NCI-H1417 (cell line): ENCODE measurements around the gene KLHL29.

Experiments
- DNase-seq, 3 experiments: peaks; one replicate each; lab custom pipeline; 2025; lab: John Stamatoyannopoulos, UW

Gene KLHL29

GRCh38 chr2:23397478-23397877 is 12.5 kb downstream of the KLHL29 start:
- DNase-seq = peak in 1 of 3 experiments; percentile 31

GRCh38 chr2:23399674-23400261 is 14.8 kb downstream of the KLHL29 start:
- peak in 1 of 3 experiments; percentile 22 for DNase-seq

GRCh38 chr2:23400703-23401102 is 15.7 kb downstream of the KLHL29 start:
- DNase-seq = no peak

- DNase-seq = no peak
These were observed 16.6 kb downstream of the KLHL29 start for GRCh38 chr2:23401427-23402204.

DNA sequence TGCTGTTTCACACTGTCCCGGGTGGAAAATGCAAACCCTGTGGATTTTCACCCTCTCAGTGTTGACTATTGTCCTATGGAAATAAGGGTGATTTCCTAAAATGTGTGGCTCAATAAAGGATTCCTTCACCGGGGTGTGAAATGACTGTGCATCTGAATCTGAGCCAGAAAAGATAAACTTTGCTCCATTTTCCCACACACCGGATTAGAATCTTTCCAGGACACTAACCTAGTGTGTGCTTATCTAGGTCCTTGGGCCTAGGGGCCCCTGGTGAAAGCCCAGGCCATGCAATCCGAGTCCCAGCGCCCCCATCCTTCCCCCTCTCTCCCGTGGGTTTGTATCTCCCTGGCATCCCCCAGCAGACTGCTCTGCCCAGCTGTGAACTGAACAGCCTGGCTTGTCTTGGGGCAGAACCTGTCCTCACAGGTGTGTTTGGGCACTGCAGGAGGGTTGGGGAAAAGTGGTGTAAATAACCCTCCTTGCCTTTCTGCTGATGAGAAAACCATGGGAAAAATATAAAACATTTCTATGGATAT is 17.3 kb downstream of the KLHL29 start:
- peak in 1 of 3 experiments; percentile 8 for DNase-seq

- DNase-seq = peak; percentile 28 to 93 (median 69)
These were observed 19.4 kb downstream of the KLHL29 start for GRCh38 chr2:23404426-23404825.

GRCh38 chr2:23409248-23409647 is 24.3 kb downstream of the KLHL29 start:
- DNase-seq = no peak

GRCh38 chr2:23410596-23410995 is 25.6 kb downstream of the KLHL29 start:
- no peak for DNase-seq

- no peak for DNase-seq
These were observed 26.9 kb downstream of the KLHL29 start for GRCh38 chr2:23411752-23412431.

GRCh38 chr2:23412556-23413155 is 27.7 kb downstream of the KLHL29 start:
- DNase-seq = no peak

GRCh38 chr2:23413641-23414040 is 28.7 kb downstream of the KLHL29 start:
- no peak for DNase-seq

DNA sequence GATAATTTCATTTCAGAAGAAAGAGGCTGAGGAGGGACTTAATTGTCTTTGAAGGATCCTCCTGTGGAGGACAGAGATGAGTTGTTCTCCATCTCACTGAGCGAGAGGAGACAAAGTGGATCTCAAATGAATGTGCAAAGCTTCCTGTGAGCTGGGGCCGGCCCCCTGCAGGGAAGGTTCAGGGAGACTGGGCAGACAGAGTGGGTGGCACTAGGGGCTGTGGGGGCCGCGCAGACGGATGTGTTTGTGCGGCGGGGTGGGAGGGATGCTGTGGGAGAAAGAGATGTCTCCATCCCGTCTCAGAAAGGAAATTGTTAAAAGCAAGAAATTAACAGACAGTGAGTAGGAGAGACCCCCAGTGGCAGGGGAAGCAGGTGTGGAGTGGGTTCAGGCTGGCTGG is 29.1 kb downstream of the KLHL29 start:
- DNase-seq = no peak

- no peak for DNase-seq
These were observed 29.9 kb downstream of the KLHL29 start for GRCh38 chr2:23414871-23415270.

DNA sequence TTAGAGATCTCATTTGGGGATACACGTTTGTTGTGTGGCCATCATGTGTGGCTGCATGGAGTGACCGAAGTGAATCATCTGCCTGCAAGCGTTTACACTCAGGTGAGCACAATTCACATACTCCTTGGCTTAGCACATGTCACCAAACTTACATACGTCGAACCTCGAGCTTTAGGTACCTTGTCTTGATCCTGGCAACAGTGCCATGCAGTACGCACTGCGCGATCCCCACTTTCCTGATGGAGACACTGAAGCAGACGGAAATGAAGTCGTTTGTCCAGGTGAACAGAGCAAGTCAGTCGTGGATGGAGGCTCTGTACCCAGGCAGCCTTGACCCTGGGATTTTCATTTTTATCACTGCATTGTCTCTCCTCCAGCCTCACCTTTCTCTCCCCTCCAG is 32.3 kb downstream of the KLHL29 start:
- no peak for DNase-seq

DNA sequence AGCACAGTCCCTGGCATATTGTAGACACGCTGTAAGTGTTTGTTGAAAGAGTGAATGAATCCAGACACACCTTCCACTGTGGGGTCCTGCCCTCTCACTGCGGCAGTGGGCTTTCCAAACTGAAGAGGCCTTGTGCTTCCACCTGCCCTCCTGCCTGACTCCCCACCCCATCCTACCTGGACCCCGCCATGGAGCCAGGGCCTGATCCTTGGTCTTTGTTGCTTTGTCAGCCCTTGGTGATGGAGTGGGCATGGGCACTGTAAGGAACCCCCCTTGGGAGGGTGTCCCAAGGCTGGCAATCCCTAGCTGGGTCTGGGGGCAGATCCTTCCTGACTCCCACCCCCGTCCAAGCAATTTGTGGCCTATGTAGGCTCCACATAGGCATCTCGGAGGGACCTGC is 33.1 kb downstream of the KLHL29 start:
- no peak for DNase-seq

GRCh38 chr2:23418461-23418911 is 33.5 kb downstream of the KLHL29 start:
- no peak for DNase-seq

DNA sequence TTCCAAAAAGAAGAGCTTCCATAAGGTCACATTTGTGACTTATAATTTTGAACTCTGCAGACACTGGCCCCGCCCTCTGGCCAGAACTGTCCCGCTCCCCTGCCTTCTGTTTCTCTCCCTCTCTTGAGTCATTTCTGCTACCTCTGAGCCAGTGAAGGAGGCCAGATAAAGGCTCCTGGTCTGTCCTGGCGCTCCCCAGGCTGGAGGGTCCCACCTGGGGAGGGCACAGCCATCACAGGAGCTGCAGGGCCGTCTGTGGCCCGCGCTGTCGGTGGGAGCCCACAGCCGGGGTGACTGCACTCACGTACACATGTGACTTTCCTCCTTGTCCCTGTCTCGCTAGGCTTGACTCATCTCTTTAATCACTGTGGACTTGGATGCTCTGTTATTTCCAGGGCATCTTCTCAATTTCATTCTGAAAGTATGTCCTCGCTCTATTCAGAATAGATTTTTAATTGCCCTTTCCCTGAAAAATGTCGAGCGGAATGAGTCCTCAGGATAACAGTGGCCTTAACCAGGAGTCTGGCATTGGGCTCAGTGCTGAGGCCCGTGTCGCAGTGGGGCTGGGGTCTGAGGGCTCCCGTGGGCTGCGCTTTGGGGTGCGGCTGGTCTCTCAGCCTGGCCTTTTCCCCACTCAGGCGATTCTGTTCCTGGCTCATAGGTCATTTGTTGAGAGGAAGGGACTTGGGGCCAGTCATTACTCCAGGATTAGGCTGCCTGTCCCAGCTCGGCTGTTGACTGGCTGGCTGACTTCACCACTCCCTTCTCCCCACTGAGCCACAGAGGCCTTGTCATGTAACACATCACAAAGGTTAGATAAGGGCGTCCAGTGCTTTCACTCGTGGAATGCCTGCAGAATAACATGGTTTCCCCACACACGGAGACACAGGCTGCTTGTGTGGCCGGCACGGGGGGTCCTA is 34.5 kb downstream of the KLHL29 start:
- no peak for DNase-seq

- DNase-seq = no peak
These were observed 35.3 kb downstream of the KLHL29 start for GRCh38 chr2:23420091-23420839.

DNA sequence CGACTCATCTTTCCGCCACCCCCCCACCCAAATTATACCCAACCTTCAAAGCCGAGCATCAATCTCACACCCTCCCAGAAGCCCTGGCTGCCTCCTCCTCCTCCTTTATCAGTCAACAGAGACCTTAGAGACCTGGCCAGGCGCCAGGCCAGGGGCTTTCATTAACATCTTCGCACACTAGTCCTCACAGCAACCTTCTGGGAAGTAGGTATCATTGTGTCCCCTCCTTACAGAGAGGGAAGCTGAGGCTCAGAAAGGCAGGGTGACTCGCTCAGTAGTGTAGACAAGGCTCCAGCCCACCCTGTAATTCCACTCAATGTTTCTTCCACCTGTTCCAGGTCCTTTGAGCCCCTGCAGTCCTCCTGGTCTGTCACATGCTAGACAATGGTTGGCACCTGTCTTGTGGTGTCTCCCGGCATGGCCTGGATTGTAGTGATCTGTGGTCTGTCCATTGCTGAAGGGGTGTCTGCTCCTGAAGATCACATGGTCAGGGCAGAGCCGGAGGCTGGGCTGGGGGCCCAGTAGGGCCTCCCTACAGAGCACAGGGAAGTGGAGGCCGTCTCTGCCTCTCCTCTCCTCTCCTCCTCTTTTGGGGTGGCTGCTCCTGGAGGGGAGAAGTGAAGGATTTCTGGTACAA is 36.0 kb downstream of the KLHL29 start:
- DNase-seq = peak in 1 of 3 experiments; percentile 27
